Measurements from ENCODE around the gene FIBCD1. TPM values are rescaled to one million over a fixed set of nuclear protein-coding genes. Genes with fewer than 3 reads are reported as not detected.

Gene FIBCD1
- total and polyA plus RNA-seq, 7 donors: 0.01 TPM; not detected in 6

DNA sequence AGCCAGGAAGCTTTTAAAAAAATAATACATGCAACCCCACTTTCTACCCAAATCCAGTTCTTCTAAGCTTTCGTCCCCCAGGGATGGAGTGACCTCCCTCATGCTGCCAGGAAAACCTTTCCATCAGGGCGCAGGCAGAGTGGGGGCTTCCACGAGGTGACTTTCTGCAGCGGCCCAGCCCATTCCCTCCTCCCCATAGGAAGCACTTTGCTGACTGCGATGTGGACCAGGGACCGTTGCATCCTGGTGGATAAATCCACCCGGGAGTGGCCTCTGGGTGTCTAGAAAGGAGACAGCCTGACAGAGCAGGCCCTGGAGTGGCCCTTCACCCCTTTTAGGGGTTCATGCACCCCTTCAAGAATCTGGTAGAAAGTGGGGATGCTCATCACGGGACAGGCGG, 44.0 kb downstream of the FIBCD1 start:
- H3K4me3 ChIP-seq: no peak overlapping the region
- H3K27me3 ChIP-seq (ENCODE audit: insufficient read depth in 3 of 3, low read length in 2 of 3): peaks cover 0 to 18% (median 12%) of the 10 kb centered on the region in 3 donors
- peaks cover 5 to 26% of the 10 kb centered on the region in 2 donors for H3K36me3 ChIP-seq (ENCODE audit: insufficient read depth in 1 of 2, low read depth in 1 of 2)
- H3K9me3 ChIP-seq: no peaks in the 10 kb centered on the region
- ATAC-seq: no peak
- 35 to 43% (median 36%) methylated on average over 9 of the region's 9 CpGs for WGBS, 3 donors
- no peaks in the 10 kb centered on the region for H3K4me1 ChIP-seq
- no peak for DNase-seq
- intact Hi-C loops (cut with DNase I): no loop called here
- no peak overlapping the region for H3K27ac ChIP-seq
- TF ChIP-seq, protein P1, sequence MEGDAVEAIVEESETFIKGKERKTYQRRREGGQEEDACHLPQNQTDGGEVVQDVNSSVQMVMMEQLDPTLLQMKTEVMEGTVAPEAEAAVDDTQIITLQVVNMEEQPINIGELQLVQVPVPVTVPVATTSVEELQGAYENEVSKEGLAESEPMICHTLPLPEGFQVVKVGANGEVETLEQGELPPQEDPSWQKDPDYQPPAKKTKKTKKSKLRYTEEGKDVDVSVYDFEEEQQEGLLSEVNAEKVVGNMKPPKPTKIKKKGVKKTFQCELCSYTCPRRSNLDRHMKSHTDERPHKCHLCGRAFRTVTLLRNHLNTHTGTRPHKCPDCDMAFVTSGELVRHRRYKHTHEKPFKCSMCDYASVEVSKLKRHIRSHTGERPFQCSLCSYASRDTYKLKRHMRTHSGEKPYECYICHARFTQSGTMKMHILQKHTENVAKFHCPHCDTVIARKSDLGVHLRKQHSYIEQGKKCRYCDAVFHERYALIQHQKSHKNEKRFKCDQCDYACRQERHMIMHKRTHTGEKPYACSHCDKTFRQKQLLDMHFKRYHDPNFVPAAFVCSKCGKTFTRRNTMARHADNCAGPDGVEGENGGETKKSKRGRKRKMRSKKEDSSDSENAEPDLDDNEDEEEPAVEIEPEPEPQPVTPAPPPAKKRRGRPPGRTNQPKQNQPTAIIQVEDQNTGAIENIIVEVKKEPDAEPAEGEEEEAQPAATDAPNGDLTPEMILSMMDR (IDR thresholded peaks at IDR 0.05): no peak

DNA sequence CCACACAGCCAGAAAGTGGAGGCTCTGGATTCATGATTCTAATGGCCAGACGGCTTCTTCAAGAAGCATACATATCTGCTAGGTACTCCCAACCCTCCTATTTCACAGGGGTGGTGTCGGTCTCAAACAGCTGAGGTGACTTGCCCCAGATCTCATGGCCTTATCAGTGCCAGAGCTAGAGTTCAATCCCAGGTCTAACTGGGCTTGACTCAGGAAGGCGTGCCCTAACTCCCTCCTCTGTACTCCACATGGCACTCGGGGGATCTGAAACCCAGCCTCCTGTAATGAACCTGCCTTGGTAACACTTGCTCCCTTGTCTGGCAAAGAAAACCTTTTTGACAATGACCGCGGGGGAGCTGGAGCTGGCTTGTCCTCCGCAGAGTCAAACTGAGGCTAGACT, 44.5 kb downstream of the FIBCD1 start:
- Histone ChIP-seq H3K4me3 (no peak overlapping the region), H3K27me3 (ENCODE audit: insufficient read depth in 3 of 3, low read length in 2 of 3) (peaks cover 0 to 13% (median 10%) of the 10 kb centered on the region in 3 donors), H3K27ac (no peak overlapping the region), H3K36me3 (ENCODE audit: insufficient read depth in 1 of 2, low read depth in 1 of 2) (peaks cover 5 to 30% of the 10 kb centered on the region in 2 donors), H3K4me1 (no peaks in the 10 kb centered on the region), H3K9me3 (no peaks in the 10 kb centered on the region)
- intact Hi-C loops (cut with DNase I): no loop called here
- DNase-seq: no peak
- ATAC-seq: no peak
- TF ChIP-seq, protein P1 (IDR thresholded peaks at IDR 0.05): no peak
- 50 to 63% (median 58%) methylated on average over 7 of the region's 7 CpGs for WGBS, 3 donors

DNA sequence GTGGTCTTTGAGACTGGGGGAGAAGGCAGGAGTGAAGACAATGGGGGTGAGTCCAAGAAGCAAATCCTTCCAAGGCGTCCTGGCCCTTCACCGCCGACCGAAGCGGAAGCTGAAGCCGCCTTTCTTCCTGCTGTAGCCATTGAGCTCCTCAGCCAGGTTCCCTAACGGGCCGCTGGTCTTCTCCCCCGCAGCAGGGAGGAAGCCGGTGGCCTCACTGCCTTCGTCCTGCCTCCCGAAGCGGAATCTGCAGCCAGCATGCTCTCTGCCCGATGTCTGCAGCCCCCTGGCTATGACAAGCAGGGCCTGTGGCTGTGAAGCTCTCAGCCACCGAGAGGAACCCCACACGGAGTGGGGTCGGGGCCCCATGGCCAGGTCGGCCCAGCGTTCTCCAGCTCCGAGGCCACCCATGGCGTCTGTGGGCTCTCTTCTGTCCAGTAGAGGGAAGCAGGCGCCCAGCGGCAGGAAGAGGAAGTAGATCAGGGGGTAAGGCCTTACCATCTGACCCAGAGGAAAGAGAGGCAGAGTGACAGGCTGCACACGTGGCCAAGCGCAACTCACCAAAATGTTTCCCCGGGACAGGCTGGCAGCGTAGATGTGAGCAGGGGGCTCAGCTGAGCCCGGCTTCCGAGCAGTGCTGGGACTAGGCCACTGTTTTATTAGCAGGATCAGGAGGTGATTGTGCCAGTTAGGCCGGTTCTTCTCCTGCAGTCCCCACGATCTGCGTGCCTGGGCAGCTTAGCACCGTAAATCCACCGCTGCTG, 45.5 kb downstream of the FIBCD1 start:
- no peak overlapping the region for H3K27ac ChIP-seq
- peaks cover 0 to 9% (median 8%) of the 10 kb centered on the region in 3 donors for H3K27me3 ChIP-seq (ENCODE audit: insufficient read depth in 3 of 3, low read length in 2 of 3)
- ATAC-seq (peak in 1 of 4 donors; percentile 32), DNase-seq (peak; percentile 49 to 73)
- peaks cover 5 to 40% of the 10 kb centered on the region in 2 donors for H3K36me3 ChIP-seq (ENCODE audit: insufficient read depth in 1 of 2, low read depth in 1 of 2)
- TF ChIP-seq, protein P1 (IDR thresholded peaks at IDR 0.05): no peak
- 70 to 77% (median 71%) methylated on average over 34 of the region's 34 CpGs for WGBS, 3 donors
- intact Hi-C loops (cut with DNase I): no loop called here
- H3K4me3 ChIP-seq: no peak overlapping the region
- H3K9me3 ChIP-seq: no peaks in the 10 kb centered on the region
- H3K4me1 ChIP-seq: no peaks in the 10 kb centered on the region

DNA sequence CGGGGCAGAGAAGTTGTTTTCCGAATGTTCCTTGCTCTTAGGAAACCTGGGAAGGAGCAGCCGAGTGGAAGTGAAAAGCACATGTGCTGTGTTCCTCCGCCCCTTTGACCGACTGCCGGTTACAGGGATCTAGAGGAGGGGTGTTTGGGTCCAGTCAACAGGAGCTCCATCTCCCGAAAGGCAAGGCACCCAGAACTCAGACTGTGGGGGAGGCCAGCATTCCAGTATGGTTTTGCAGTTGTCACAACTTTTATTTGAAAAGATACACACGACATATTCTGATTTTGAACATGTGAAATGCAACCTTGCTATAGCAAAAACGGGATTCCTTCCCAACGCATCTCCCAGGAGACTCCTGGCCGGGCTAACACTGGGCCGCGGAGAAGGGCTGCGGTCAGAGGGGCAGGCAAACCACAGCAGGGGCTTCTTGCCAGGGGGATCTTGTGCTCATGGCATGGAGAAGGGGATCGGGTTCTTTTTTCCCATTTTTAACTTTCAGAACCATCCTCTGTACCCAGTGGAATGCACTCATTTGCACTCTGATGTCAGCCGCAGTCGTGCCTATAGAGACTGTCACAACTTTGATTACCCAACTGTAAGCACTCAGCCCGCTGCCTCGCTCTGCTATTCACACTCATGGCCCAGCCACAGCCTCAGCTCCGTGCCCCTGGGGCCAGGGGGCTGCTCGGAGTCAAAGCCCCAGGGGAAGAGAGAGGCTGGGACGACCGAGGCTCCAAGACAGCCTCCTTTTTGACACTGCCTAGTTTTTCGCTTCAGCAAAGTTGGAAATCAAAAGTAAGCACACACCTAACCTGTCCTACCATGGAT, 46.4 kb downstream of the FIBCD1 start:
- Histone ChIP-seq H3K4me3 (no peak overlapping the region), H3K36me3 (ENCODE audit: insufficient read depth in 1 of 2, low read depth in 1 of 2) (peaks cover 5 to 49% of the 10 kb centered on the region in 2 donors), H3K27ac (no peak overlapping the region), H3K9me3 (no peaks in the 10 kb centered on the region), H3K27me3 (ENCODE audit: insufficient read depth in 3 of 3, low read length in 2 of 3) (peaks cover 0 to 1% (median under 1%) of the 10 kb centered on the region in 3 donors), H3K4me1 (no peaks in the 10 kb centered on the region)
- intact Hi-C loops (cut with DNase I): no loop called here
- WGBS, 3 donors: 78 to 80% (median 79%) methylated on average over 24 of the region's 24 CpGs
- DNase-seq (no peak), ATAC-seq (peak in 1 of 4 donors; percentile 6)
- TF ChIP-seq, protein P1 (IDR thresholded peaks at IDR 0.05): no peak
